Spleen (tissue), 7 donors: Measurements from ENCODE around the gene ZNF512B.
"Not testable (repeated sequence)": the region's sequence is repeated elsewhere in the genome, so short reads cannot be mapped to it uniquely, and the experiment has no call there.

ENCODE experiments used
- POLR2A ChIP-seq, 3 donors: fragments of 450-650 bp; IDR thresholded peaks; one replicate each; pipeline ENCODE4 v1.5.1; 2017; ENCODE audit warnings: antibody characterized with exemption in 3 of 3, mild to moderate bottlenecking in 1 of 3
- POLR2AphosphoS5 ChIP-seq, 3 donors: sonication (generic); formaldehyde crosslinking; IDR thresholded peaks; one replicate each; pipeline ENCODE4 v1.5.1; 2017; ENCODE audit warnings: antibody characterized with exemption in 3 of 3
- TF ChIP-seq, protein P1 (sequence below), 11 experiments: fragments of 200-600 bp in 7 of 11; fragments of 450-650 bp in 4 of 11; sonication (generic) in 4 of 11; IDR thresholded peaks in 8 of 11; conservative IDR thresholded peaks in 3 of 11; 1 replicate in 7 of 11; 2 replicates in 4 of 11; pipeline versions ENCODE4 v1.4.0 to v1.8.0; 2016 to 2021; ENCODE audit warnings: antibody characterized with exemption in 11 of 11, inconsistent platforms in 4 of 11, mild to moderate bottlenecking in 1 of 11
- donor health status: DM: no; HTN: no; CAD: no; lungs with moderate emphysema.
- donor health status: DM: no; HTN: no; CAD: no.
- donor health status: DM: no; HTN: no; CAD: no.

DNA sequence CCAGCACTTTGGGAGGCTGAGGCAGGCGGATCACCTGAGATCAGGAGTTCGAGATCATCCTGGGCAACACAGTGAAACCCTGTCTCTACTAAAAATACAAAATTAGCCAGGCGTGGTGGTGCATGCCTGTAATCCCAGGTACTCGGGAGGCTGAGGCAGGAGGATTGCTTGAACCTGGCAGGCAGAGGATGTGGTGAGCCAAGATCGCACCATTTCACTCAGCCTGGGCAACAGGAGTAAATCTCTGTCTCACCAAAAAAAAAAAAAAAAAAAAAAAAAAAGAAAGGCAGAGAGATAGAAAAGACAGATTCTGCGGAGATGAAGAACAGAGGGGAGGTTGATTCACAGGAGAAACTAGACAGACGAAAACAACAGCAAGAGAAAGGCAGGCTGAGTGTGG lies 6.8 kb upstream of the ZNF512B start:
- TF ChIP-seq, protein P1, sequence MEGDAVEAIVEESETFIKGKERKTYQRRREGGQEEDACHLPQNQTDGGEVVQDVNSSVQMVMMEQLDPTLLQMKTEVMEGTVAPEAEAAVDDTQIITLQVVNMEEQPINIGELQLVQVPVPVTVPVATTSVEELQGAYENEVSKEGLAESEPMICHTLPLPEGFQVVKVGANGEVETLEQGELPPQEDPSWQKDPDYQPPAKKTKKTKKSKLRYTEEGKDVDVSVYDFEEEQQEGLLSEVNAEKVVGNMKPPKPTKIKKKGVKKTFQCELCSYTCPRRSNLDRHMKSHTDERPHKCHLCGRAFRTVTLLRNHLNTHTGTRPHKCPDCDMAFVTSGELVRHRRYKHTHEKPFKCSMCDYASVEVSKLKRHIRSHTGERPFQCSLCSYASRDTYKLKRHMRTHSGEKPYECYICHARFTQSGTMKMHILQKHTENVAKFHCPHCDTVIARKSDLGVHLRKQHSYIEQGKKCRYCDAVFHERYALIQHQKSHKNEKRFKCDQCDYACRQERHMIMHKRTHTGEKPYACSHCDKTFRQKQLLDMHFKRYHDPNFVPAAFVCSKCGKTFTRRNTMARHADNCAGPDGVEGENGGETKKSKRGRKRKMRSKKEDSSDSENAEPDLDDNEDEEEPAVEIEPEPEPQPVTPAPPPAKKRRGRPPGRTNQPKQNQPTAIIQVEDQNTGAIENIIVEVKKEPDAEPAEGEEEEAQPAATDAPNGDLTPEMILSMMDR (IDR thresholded peaks at IDR 0.05 in 8 of 11, conservative IDR thresholded peaks at IDR 0.05 in 3 of 11): not testable (repeated sequence)
- not testable (repeated sequence) for TF ChIP-seq POLR2A, POLR2AphosphoS5 (IDR thresholded peaks at IDR 0.05)
